ENCODE measurements around the gene FAM47B. TPM values are rescaled to one million over a fixed set of nuclear protein-coding genes. Genes with fewer than 3 reads are reported as not detected.

FAM47B gene
- not detected for polyA plus RNA-seq (2013, experiment 1 of 2)
- not detected for polyA plus RNA-seq (2013, experiment 2 of 2)

DNA sequence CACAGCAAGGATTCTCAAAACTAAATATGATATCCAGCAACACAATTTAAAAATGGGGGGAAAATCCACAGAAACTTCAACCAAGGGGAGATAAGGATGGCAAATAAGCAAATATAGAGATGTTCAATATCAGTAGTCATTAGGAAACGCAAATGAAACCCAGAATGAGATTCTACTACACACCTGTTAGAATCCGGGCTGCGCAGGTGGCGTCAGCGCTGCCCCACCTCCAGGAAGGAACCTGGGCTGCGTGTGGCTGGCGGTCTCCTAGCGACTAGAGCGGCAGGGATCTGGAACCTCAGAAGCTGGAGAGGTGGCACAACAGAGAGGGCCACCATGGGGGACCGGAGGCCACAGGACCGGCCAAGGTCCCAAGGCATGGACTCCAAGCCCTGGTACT lies at the start of gene FAM47B:
FAM47B (plus strand) TSS at position 301 of the 400 bp plus-strand sequence; CDS start at position 337, 36 bp downstream.
- Histone ChIP-seq H3K9me3 (ENCODE audit: insufficient read depth, low read depth, low read length) (no peaks in the 10 kb centered on the region), H3K27me3 (ENCODE audit: insufficient read depth, low read length) (no peaks in the 10 kb centered on the region), H3K27ac (ENCODE audit: low read depth, low read length) (no peak within 1 kb of the TSS), H3K4me1 (ENCODE audit: insufficient read depth, low read length) (no peaks in the 10 kb centered on the region), H3K4me3 (ENCODE audit: low read length) (no peak within 1 kb of the TSS), H3K9ac (ENCODE audit: low read depth, low read length) (no peak within 1 kb of the TSS), H3K36me3 (ENCODE audit: insufficient read depth, low read length) (no peaks in the 10 kb centered on the region)
- WGBS = 97% methylated on average over 11 of the region's 11 CpGs

- Histone ChIP-seq H3K4me1 (ENCODE audit: insufficient read depth, low read length) (no peaks in the 10 kb centered on the region), H3K27ac (ENCODE audit: low read depth, low read length) (no peak overlapping the region), H3K4me3 (ENCODE audit: low read length) (no peak overlapping the region), H3K9me3 (ENCODE audit: insufficient read depth, low read depth, low read length) (no peaks in the 10 kb centered on the region), H3K27me3 (ENCODE audit: insufficient read depth, low read length) (no peaks in the 10 kb centered on the region), H3K36me3 (ENCODE audit: insufficient read depth, low read length) (no peaks in the 10 kb centered on the region), H3K9ac (ENCODE audit: low read depth, low read length) (no peak overlapping the region)
- WGBS = 92% methylated on average over 1 of the region's 1 CpG
These were observed 48.9 kb upstream of the FAM47B start for GRCh38 chrX:34893741-34894140.

- H3K9ac ChIP-seq (ENCODE audit: low read depth, low read length) = no peak overlapping the region
- no peaks in the 10 kb centered on the region for H3K27me3 ChIP-seq (ENCODE audit: insufficient read depth, low read length)
- H3K27ac ChIP-seq (ENCODE audit: low read depth, low read length) = no peak overlapping the region
- no peaks in the 10 kb centered on the region for H3K4me1 ChIP-seq (ENCODE audit: insufficient read depth, low read length)
- H3K4me3 ChIP-seq (ENCODE audit: low read length) = no peak overlapping the region
- H3K36me3 ChIP-seq (ENCODE audit: insufficient read depth, low read length) = no peaks in the 10 kb centered on the region
- H3K9me3 ChIP-seq (ENCODE audit: insufficient read depth, low read depth, low read length) = no peaks in the 10 kb centered on the region
These were observed 41.9 kb upstream of the FAM47B start for GRCh38 chrX:34900691-34901090.

- H3K9me3 ChIP-seq (ENCODE audit: insufficient read depth, low read depth, low read length) = no peaks in the 10 kb centered on the region
- H3K27ac ChIP-seq (ENCODE audit: low read depth, low read length) = no peak overlapping the region
- H3K9ac ChIP-seq (ENCODE audit: low read depth, low read length) = no peak overlapping the region
- H3K27me3 ChIP-seq (ENCODE audit: insufficient read depth, low read length) = no peaks in the 10 kb centered on the region
- H3K4me1 ChIP-seq (ENCODE audit: insufficient read depth, low read length) = no peaks in the 10 kb centered on the region
- 100% methylated on average over 1 of the region's 2 CpGs for WGBS
- no peak overlapping the region for H3K4me3 ChIP-seq (ENCODE audit: low read length)
- no peaks in the 10 kb centered on the region for H3K36me3 ChIP-seq (ENCODE audit: insufficient read depth, low read length)
These were observed 40.8 kb upstream of the FAM47B start for GRCh38 chrX:34901761-34902160.

DNA sequence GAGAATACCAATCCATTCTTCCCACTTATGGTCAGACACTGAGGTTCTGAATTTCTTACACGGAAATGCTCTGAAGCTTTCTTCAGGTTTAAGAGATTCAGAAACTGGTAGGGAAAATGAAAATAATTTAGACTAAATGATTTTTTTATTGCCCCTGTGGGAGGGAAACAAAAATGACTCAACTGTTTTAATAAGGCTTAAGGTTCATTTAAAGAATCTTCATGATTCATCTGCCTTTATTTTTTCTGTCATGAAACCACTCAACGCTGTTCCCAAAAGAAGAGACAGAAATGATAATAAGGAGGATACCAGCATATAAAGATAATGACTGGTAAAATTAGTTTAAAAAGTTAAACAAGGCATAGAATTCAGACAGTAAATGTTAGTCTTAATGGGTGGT lies 39.3 kb upstream of the FAM47B start:
- Histone ChIP-seq H3K36me3 (ENCODE audit: insufficient read depth, low read length) (no peaks in the 10 kb centered on the region), H3K4me1 (ENCODE audit: insufficient read depth, low read length) (no peaks in the 10 kb centered on the region), H3K27me3 (ENCODE audit: insufficient read depth, low read length) (no peaks in the 10 kb centered on the region), H3K4me3 (ENCODE audit: low read length) (no peak overlapping the region), H3K9ac (ENCODE audit: low read depth, low read length) (no peak overlapping the region), H3K27ac (ENCODE audit: low read depth, low read length) (no peak overlapping the region), H3K9me3 (ENCODE audit: insufficient read depth, low read depth, low read length) (no peaks in the 10 kb centered on the region)
- WGBS = no CpG with 5 or more reads among the region's 2 CpGs

DNA sequence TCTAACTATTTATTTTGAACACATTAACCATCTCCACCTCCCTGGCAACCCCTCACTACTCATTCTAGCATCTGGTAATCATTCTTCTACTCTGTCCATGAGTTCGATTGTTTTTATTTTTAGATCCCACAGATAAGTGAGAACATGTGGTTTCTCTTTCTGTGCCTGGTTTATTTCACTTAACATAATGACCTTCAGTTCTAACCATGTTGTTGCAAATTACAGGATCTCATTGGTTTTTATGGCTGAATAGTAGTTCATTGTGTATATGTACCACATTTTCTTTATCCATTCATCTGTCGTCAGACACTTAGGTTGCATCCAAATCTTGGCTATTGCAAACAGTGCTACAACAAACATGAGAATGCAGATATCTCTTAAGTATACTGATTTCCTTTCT lies 33.4 kb upstream of the FAM47B start:
- no peaks in the 10 kb centered on the region for H3K27me3 ChIP-seq (ENCODE audit: insufficient read depth, low read length)

DNA sequence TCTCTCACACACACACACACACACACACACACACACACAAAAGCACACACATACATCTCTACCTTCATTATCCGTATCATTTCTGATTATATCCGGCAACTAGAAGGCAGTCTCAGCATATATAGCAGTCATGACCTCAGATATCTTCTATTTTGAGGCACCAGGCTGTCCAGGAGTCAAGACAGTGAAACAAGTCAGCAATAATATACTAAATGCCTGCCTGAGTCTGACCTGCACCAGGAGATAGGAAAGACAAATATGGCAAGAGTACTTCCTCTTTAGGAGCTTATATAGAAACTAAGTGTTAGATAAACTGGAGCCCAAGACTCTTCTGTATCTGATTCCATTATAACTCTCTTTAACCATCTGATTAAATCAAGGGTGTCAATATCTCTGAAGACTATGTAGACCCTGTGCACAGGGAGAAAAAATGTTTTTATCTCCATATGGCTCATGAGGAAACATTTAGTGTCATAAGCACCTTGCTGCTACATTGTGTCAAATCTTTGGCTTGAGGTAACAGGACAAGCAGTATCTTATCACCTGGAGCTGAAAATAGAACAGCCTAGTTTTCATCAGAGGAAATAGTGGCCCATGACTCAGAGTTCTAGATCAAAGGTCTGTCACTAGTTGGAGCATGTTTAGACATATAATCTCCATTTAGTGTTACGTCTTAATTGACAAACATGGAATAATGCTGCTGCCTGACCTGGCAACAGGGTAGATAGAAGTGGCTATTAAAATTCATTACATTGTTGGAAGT lies 27.0 kb upstream of the FAM47B start:
- Histone ChIP-seq H3K4me3 (ENCODE audit: low read length) (no peak overlapping the region), H3K36me3 (ENCODE audit: insufficient read depth, low read length) (no peaks in the 10 kb centered on the region), H3K27me3 (ENCODE audit: insufficient read depth, low read length) (no peaks in the 10 kb centered on the region), H3K27ac (ENCODE audit: low read depth, low read length) (no peak overlapping the region), H3K9ac (ENCODE audit: low read depth, low read length) (no peak overlapping the region), H3K9me3 (ENCODE audit: insufficient read depth, low read depth, low read length) (no peaks in the 10 kb centered on the region), H3K4me1 (ENCODE audit: insufficient read depth, low read length) (no peaks in the 10 kb centered on the region)
- 96% methylated on average over 3 of the region's 3 CpGs for WGBS

More for the DNA sequence above, 33.4 kb upstream of the FAM47B start:
- no peaks in the 10 kb centered on the region for H3K36me3 ChIP-seq (ENCODE audit: insufficient read depth, low read length)
- H3K4me3 ChIP-seq (ENCODE audit: low read length) = no peak overlapping the region
- no peak overlapping the region for H3K27ac ChIP-seq (ENCODE audit: low read depth, low read length)
- no peaks in the 10 kb centered on the region for H3K4me1 ChIP-seq (ENCODE audit: insufficient read depth, low read length)
- 100% methylated on average over 1 of the region's 2 CpGs for WGBS
- no peaks in the 10 kb centered on the region for H3K9me3 ChIP-seq (ENCODE audit: insufficient read depth, low read depth, low read length)
- no peak overlapping the region for H3K9ac ChIP-seq (ENCODE audit: low read depth, low read length)

DNA sequence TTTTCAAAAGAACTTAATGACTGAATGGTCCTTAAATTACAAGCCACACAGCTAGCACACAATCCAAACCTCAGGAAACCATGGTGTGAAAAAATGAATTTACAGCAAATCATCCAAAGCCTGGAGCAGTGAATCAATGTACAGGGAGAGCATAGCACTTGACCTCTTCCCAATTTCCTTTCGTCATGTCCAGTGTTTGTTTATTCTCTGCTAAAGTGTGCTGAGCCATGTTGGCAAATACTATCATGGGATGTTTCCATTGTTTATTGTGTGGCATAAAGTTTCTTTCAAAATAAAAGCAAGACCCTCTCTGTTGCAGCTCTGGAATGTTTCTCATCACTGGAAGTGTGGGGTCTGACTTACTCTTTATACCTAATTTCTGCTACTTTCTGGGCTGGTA lies 25.4 kb upstream of the FAM47B start:
- Histone ChIP-seq H3K36me3 (ENCODE audit: insufficient read depth, low read length) (no peaks in the 10 kb centered on the region), H3K27me3 (ENCODE audit: insufficient read depth, low read length) (no peaks in the 10 kb centered on the region), H3K9ac (ENCODE audit: low read depth, low read length) (no peak overlapping the region), H3K4me1 (ENCODE audit: insufficient read depth, low read length) (no peaks in the 10 kb centered on the region), H3K27ac (ENCODE audit: low read depth, low read length) (no peak overlapping the region), H3K9me3 (ENCODE audit: insufficient read depth, low read depth, low read length) (no peaks in the 10 kb centered on the region), H3K4me3 (ENCODE audit: low read length) (no peak overlapping the region)
- 100% methylated on average over 1 of the region's 1 CpG for WGBS

- Histone ChIP-seq H3K9me3 (ENCODE audit: insufficient read depth, low read depth, low read length) (no peaks in the 10 kb centered on the region), H3K36me3 (ENCODE audit: insufficient read depth, low read length) (no peaks in the 10 kb centered on the region), H3K4me3 (ENCODE audit: low read length) (no peak overlapping the region), H3K9ac (ENCODE audit: low read depth, low read length) (no peak overlapping the region), H3K27me3 (ENCODE audit: insufficient read depth, low read length) (no peaks in the 10 kb centered on the region), H3K27ac (ENCODE audit: low read depth, low read length) (no peak overlapping the region), H3K4me1 (ENCODE audit: insufficient read depth, low read length) (no peaks in the 10 kb centered on the region)
- 89% methylated on average over 5 of the region's 5 CpGs for WGBS
These were observed 24.4 kb upstream of the FAM47B start for GRCh38 chrX:34918091-34918736.

DNA sequence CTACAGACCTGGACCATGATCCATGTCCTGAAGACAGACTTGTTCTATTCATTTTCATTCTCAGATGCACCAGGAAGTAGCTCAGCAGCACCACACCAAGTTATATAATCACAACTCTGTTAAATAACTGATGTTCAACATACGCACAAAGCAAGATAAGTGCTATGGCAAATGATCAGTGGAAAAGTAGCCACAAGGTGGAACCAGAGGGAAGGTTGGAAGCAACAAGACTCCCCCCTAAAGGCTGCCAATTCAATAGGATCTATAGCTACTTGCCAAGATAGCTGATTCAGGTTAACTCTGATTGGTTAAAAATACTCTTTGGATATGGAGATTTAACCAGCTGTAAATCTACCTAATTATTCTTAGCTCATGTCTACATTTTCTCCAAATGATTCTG lies 23.7 kb upstream of the FAM47B start:
- no peak overlapping the region for H3K4me3 ChIP-seq (ENCODE audit: low read length)
- H3K36me3 ChIP-seq (ENCODE audit: insufficient read depth, low read length) = no peaks in the 10 kb centered on the region
- H3K9me3 ChIP-seq (ENCODE audit: insufficient read depth, low read depth, low read length) = no peaks in the 10 kb centered on the region
- WGBS = no CpG with 5 or more reads among the region's 1 CpG
- H3K9ac ChIP-seq (ENCODE audit: low read depth, low read length) = no peak overlapping the region
- H3K4me1 ChIP-seq (ENCODE audit: insufficient read depth, low read length) = no peaks in the 10 kb centered on the region
- H3K27me3 ChIP-seq (ENCODE audit: insufficient read depth, low read length) = no peaks in the 10 kb centered on the region
- H3K27ac ChIP-seq (ENCODE audit: low read depth, low read length) = no peak overlapping the region

GRCh38 chrX:34927866-34928265 lies 14.7 kb upstream of the FAM47B start:
- Histone ChIP-seq H3K27me3 (ENCODE audit: insufficient read depth, low read length) (no peaks in the 10 kb centered on the region), H3K36me3 (ENCODE audit: insufficient read depth, low read length) (no peaks in the 10 kb centered on the region), H3K9me3 (ENCODE audit: insufficient read depth, low read depth, low read length) (no peaks in the 10 kb centered on the region), H3K4me1 (ENCODE audit: insufficient read depth, low read length) (no peaks in the 10 kb centered on the region), H3K4me3 (ENCODE audit: low read length) (no peak overlapping the region), H3K27ac (ENCODE audit: low read depth, low read length) (no peak overlapping the region), H3K9ac (ENCODE audit: low read depth, low read length) (no peak overlapping the region)
- 100% methylated on average over 1 of the region's 2 CpGs for WGBS
